Measurements from ENCODE around the gene GPC6.

- no peak for TF ChIP-seq CTCF (conservative IDR thresholded peaks at IDR 0.05; ENCODE audit: low read length)
- no peak for TF ChIP-seq EZH2phosphoT487 (IDR thresholded peaks at IDR 0.05; ENCODE audit: borderline replicate concordance, low read depth, low read length)
Measured at GRCh38 chr13:93292366-93292765, 65.8 kb downstream of the GPC6 start.

Data from OCI-LY7 (cell line).